Right lobe of liver (tissue), 6 donors: ENCODE results near the gene AGPS. TPM values are rescaled to one million over a fixed set of nuclear protein-coding genes. Genes with fewer than 3 reads are reported as not detected.

Source experiments
- ATAC-seq, 4 donors: fragments of 200-7000 bp; cut with Tn5 transposase; one replicate each; pipeline ENCODE4 v1.9.1; 2020; ENCODE audit warnings: mild to moderate bottlenecking in 4 of 4, moderate library complexity in 4 of 4
- DNase-seq, 3 donors: peaks; one replicate each; pipeline ENCODE4 v3.0.0-alpha.2; 2020
- H3K27ac ChIP-seq, 3 donors: fragments of 200-600 bp; one replicate each; pipeline ENCODE4 v1.8.0; 2022
- H3K27me3 ChIP-seq, 2 donors: fragments of 200-600 bp; one replicate each; pipeline ENCODE4 v1.8.0; 2022
- H3K36me3 ChIP-seq, 4 donors: fragments of 200-600 bp; sonication (generic) in 1 of 4; one replicate each; pipeline versions ENCODE4 v1.5.1 to v1.8.0; 2017 to 2022; ENCODE audit warnings: control low read depth in 1 of 4
- H3K4me1 ChIP-seq, 4 donors: fragments of 200-600 bp; sonication (generic) in 1 of 4; one replicate each; pipeline versions ENCODE4 v1.5.1 to v1.8.0; 2017 to 2022; ENCODE audit warnings: control low read depth in 1 of 4
- H3K4me3 ChIP-seq, 3 donors: fragments of 200-600 bp; one replicate each; pipeline ENCODE4 v1.8.0; 2022
- H3K9me3 ChIP-seq, 4 donors: fragments of 200-600 bp; sonication (generic) in 1 of 4; one replicate each; pipeline versions ENCODE4 v1.5.1 to v1.8.0; 2017 to 2022; ENCODE audit warnings: control low read depth in 1 of 4
- POLR2A ChIP-seq: fragments of 450-650 bp; IDR thresholded peaks from one replicate; pipeline ENCODE4 v1.6.1; 2017; ENCODE audit warnings: antibody characterized with exemption, mild to moderate bottlenecking
- WGBS: methylation state at CpG from one replicate; pipeline ENCODE4 v1.1.6; 2018; ENCODE audit warnings: low coverage, low lambda C conversion rate; ENCODE audit not compliant: insufficient coverage; ENCODE audit errors: missing lambda C conversion rate; 5-methylcytosine and 5-hydroxymethylcytosine counted together
- intact Hi-C, 2 donors: fragments of 100-400 bp; cut with DNase I; formaldehyde crosslinking; loops; one replicate each; pipeline versions ENCODE4 v1.11.2 to v1.14.1; 2022
- total RNA-seq, 6 experiments: library from RNA; depleted of rRNA in 2 of 6; stranded (reverse); fragments of >200 nt in 2 of 6; fragmentation: NEBNext Ultra II Directional in 3 of 6; extraction: Animal tissue kit (Norgen Biotek cat#: 25700) in 3 of 6; gene quantifications; one replicate each; pipeline versions ENCODE4 v1.1.0 to v1.2.4, GENCODE V29; 2016 to 2023
- TF ChIP-seq, protein P1 (sequence below), 4 donors: fragments of 200-600 bp in 3 of 4; fragments of 450-650 bp in 1 of 4; IDR thresholded peaks; one replicate each; pipeline versions ENCODE4 v1.5.1 to v1.8.0; 2016 to 2022; ENCODE audit warnings: antibody characterized with exemption in 4 of 4, mild to moderate bottlenecking in 2 of 4
- donor health status: DM: no; HTN: yes; CAD: no.
- donor health status: DM: no; HTN: no; CAD: no.
- donor health status: DM: no; HTN: no; CAD: no.
- donor health status: DM: no; HTN: yes; CAD: no.
- donor health status: DM: no; HTN: yes; CAD: no.

Gene AGPS
- total RNA-seq, 6 experiments from 2014 or later, result 21.7 to 31.8 (median 26.8) TPM

DNA sequence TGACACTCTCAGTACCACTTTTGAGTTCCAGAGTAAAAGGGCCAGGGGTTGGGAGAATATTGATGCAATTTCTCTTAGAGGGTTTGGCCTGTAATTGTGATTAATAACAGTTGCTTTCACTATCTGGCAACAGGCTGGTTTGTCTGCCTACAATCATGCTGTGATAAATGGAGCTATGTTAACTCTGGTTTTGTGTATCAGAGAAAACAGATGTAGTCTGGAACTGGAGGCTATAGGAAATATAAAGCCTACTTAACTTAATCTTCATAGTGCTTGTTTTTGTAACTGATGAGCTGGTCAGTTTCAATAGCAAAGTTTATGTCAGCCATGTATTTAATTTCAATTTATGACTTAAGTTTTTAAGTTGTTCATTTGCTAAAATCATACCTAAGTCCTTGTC lies 138.0 kb downstream of the AGPS start:
- no peak for TF ChIP-seq POLR2A
- TF ChIP-seq, protein P1, sequence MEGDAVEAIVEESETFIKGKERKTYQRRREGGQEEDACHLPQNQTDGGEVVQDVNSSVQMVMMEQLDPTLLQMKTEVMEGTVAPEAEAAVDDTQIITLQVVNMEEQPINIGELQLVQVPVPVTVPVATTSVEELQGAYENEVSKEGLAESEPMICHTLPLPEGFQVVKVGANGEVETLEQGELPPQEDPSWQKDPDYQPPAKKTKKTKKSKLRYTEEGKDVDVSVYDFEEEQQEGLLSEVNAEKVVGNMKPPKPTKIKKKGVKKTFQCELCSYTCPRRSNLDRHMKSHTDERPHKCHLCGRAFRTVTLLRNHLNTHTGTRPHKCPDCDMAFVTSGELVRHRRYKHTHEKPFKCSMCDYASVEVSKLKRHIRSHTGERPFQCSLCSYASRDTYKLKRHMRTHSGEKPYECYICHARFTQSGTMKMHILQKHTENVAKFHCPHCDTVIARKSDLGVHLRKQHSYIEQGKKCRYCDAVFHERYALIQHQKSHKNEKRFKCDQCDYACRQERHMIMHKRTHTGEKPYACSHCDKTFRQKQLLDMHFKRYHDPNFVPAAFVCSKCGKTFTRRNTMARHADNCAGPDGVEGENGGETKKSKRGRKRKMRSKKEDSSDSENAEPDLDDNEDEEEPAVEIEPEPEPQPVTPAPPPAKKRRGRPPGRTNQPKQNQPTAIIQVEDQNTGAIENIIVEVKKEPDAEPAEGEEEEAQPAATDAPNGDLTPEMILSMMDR (IDR thresholded peaks at IDR 0.05), result no peak
- H3K4me3 ChIP-seq, result no peak overlapping the region
- ATAC-seq, result no peak
- no peaks in the 10 kb centered on the region for H3K27me3 ChIP-seq
- no peaks in the 10 kb centered on the region for H3K4me1 ChIP-seq
- H3K27ac ChIP-seq, result no peak overlapping the region
- intact Hi-C loops, result no loop called here
- no peaks in the 10 kb centered on the region for H3K36me3 ChIP-seq
- DNase-seq, result no peak
- no peaks in the 10 kb centered on the region for H3K9me3 ChIP-seq

DNA sequence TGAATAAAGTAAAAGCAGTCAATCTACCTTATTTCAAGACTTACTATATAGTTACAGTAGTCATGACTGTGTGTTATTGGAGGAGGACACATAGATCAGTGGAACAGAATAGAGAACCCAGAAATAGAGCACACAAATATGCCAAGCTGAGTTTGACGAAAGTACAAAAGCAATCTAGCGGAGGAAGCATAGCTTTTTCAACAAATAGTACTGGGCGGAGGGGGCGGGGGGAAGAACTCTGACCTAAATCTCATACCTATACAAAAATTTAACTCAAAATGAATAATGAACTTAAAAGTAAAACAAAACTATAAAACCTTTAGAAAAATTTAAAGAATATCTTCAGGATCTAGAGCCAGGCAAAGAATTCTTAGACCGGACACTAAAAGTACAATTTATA lies 139.1 kb downstream of the AGPS start:
- H3K27me3 ChIP-seq, result no peaks in the 10 kb centered on the region
- no peaks in the 10 kb centered on the region for H3K4me1 ChIP-seq
- DNase-seq, result no peak
- H3K27ac ChIP-seq, result no peak overlapping the region
- TF ChIP-seq, protein P1 (IDR thresholded peaks at IDR 0.05), result no peak
- no peak for TF ChIP-seq POLR2A
- H3K4me3 ChIP-seq, result no peak overlapping the region
- WGBS, result 99% methylated on average over 5 of the region's 5 CpGs
- intact Hi-C loops, result no loop called here
- no peaks in the 10 kb centered on the region for H3K36me3 ChIP-seq
- ATAC-seq, result no peak
- no peaks in the 10 kb centered on the region for H3K9me3 ChIP-seq

DNA sequence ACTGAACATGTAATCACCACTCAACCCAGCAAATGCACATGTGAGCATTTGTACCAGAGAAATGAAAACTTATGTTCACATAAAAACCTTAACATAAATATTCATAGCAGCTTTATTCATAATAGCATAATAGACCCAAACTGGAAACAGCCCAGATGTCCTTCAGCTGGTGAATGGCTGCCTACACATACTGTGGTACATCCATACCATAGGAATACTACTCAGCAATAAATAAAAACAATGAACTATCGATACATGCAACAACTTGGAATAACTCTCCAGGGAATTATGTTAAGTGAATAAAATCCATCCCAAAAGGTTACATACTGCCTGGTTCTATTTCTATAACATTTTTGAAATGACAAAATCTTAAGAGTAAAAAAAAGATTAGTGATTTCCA lies 140.0 kb downstream of the AGPS start:
- TF ChIP-seq, protein P1 (IDR thresholded peaks at IDR 0.05), result no peak
- TF ChIP-seq POLR2A, result no peak
- no peaks in the 10 kb centered on the region for H3K27me3 ChIP-seq
- H3K27ac ChIP-seq, result no peak overlapping the region
- no peak overlapping the region for H3K4me3 ChIP-seq
- H3K36me3 ChIP-seq, result no peaks in the 10 kb centered on the region
- 100% methylated on average over 1 of the region's 1 CpG for WGBS
- DNase-seq, result no peak
- no peak for ATAC-seq
- H3K4me1 ChIP-seq, result no peaks in the 10 kb centered on the region
- intact Hi-C loops, result no loop called here
- no peaks in the 10 kb centered on the region for H3K9me3 ChIP-seq

DNA sequence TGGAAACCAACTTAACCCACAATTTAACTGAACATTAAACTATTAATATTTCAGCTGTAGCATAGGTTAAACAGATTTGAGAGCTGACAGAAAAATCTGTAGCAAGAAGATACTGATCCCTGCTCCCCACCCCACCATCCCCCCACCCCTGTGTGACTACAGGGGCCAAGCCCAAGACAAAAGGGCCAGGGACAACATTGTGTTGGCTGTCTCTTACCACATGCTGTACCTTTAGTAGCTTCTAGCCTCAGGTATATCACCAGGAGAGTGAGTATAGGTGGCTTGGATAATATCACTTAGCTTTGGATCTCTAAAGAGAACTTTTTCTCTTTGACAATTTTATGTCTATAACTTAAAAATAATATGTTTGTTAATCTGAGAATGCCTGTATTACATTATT lies 140.7 kb downstream of the AGPS start:
- intact Hi-C loops, result no loop called here
- no peaks in the 10 kb centered on the region for H3K27me3 ChIP-seq
- no peak overlapping the region for H3K27ac ChIP-seq
- TF ChIP-seq POLR2A, result no peak
- TF ChIP-seq, protein P1 (IDR thresholded peaks at IDR 0.05), result no peak
- H3K4me3 ChIP-seq, result no peak overlapping the region
- H3K36me3 ChIP-seq, result no peaks in the 10 kb centered on the region
- H3K9me3 ChIP-seq, result no peaks in the 10 kb centered on the region
- no peaks in the 10 kb centered on the region for H3K4me1 ChIP-seq
- DNase-seq, result no peak
- ATAC-seq, result no peak

DNA sequence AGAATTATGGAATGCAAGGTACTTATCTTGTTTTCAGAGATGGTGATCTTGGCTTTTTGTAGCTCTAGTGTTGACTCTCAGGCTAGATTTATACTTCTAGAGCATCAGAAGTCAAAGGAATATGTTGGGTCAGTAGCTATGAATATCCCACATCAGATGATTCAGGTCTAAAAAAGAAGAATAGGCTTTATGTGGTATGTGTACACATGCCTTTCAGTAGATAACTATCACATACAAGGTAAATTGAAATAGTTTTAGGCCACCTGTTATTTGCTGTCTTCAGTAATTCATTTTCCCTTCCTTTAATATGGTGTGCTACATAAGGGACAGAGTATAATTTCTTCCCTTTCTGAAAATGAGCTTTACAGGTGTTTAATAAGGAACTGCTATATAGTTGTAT lies 142.4 kb downstream of the AGPS start:
- Histone ChIP-seq H3K9me3 (no peaks in the 10 kb centered on the region), H3K27me3 (no peaks in the 10 kb centered on the region), H3K27ac (no peak overlapping the region), H3K4me3 (no peak overlapping the region), H3K4me1 (no peaks in the 10 kb centered on the region), H3K36me3 (no peaks in the 10 kb centered on the region)
- intact Hi-C loops, result no loop called here
- TF ChIP-seq POLR2A, result no peak
- TF ChIP-seq, protein P1 (IDR thresholded peaks at IDR 0.05), result no peak
- no peak for DNase-seq
- ATAC-seq, result no peak
